Epithelial cell of proximal tubule (primary cell): Measurements from ENCODE around the gene RPN2. TPM values are rescaled to one million over a fixed set of nuclear protein-coding genes. Genes with fewer than 3 reads are reported as not detected.

Experiments used
- DNase-seq: peaks from one replicate; pipeline ENCODE4 v3.0.0-alpha.2; 2011; ENCODE audit warnings: low read depth
- H3K4me3 ChIP-seq: 2 replicates; pipeline ENCODE4 v1.5.1; 2011; ENCODE audit warnings: low read depth, mild to moderate bottlenecking, low read length
- total RNA-seq: library from RNA; depleted of rRNA; stranded (reverse); fragments of >200 nt; gene quantifications from 2 replicates; pipeline ENCODE4 v1.2.3, GENCODE V29; 2015
- TF ChIP-seq, protein P1 (sequence below): conservative IDR thresholded peaks from 2 replicates; pipeline ENCODE4 v1.5.1; 2012; ENCODE audit warnings: low read depth, mild to moderate bottlenecking, low read length

The RPN2 gene
- total RNA-seq, 1 donor from 2014 or later, result 165 TPM

DNA sequence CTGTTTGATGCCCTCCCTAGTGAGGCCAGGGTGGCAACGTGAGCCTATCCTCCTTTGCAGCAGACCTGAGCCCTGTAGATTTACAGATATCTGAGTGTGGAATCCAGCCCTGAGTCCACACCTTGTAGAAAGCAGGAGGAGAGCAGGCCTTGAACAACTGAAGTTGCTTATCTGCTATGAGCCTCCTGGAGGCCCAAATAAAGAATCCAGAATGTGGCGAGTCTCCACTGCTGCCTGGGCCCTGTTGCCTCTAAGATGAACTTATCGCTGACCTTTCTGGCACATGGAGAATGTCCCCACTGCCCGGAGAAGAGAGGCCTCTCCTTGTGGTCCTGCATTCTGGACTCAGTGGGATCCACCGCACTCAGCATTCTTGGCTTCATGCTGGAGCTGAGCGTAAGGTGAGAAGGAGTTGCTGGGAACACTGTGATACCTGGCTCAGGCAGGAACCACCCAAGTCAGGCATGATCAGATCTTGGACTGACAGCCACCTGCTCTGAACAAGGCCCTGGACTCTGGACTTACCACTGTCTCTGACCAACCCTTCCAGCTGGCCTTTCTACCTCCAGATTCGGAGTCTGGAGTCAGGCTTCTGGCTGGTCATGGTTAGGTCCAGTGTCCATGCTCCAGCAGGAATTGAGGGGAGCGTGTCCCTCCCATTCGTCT is 104.5 kb downstream of the RPN2 start:
- TF ChIP-seq, protein P1, sequence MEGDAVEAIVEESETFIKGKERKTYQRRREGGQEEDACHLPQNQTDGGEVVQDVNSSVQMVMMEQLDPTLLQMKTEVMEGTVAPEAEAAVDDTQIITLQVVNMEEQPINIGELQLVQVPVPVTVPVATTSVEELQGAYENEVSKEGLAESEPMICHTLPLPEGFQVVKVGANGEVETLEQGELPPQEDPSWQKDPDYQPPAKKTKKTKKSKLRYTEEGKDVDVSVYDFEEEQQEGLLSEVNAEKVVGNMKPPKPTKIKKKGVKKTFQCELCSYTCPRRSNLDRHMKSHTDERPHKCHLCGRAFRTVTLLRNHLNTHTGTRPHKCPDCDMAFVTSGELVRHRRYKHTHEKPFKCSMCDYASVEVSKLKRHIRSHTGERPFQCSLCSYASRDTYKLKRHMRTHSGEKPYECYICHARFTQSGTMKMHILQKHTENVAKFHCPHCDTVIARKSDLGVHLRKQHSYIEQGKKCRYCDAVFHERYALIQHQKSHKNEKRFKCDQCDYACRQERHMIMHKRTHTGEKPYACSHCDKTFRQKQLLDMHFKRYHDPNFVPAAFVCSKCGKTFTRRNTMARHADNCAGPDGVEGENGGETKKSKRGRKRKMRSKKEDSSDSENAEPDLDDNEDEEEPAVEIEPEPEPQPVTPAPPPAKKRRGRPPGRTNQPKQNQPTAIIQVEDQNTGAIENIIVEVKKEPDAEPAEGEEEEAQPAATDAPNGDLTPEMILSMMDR, result no peak
- no peak for DNase-seq

DNA sequence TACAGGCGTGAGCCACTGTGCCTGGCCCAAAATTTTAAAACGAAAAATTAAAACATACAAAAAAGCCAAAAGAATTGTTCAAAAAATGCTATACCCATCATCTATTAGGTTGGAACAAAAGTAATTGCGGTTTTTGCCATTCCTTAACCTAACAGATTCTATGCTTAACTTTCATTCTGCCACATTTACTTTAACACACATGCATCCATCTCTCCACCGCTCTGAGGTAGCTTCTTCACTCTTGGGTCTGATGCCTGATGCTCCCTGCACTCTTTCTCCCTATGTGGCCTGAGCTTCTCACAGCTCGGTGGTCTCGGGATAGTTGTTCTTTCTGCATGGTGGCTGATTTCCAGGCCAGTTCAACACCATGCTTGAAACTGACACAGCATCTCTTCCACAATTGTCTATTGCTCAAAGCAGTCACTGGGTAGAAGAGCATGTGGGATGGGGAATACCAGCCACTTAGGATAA is 105.6 kb downstream of the RPN2 start:
- TF ChIP-seq, protein P1, result no peak
- no peak for DNase-seq
- no peak overlapping the region for H3K4me3 ChIP-seq

More for the DNA sequence above, 104.5 kb downstream of the RPN2 start:
- H3K4me3 ChIP-seq, result no peak overlapping the region

DNA sequence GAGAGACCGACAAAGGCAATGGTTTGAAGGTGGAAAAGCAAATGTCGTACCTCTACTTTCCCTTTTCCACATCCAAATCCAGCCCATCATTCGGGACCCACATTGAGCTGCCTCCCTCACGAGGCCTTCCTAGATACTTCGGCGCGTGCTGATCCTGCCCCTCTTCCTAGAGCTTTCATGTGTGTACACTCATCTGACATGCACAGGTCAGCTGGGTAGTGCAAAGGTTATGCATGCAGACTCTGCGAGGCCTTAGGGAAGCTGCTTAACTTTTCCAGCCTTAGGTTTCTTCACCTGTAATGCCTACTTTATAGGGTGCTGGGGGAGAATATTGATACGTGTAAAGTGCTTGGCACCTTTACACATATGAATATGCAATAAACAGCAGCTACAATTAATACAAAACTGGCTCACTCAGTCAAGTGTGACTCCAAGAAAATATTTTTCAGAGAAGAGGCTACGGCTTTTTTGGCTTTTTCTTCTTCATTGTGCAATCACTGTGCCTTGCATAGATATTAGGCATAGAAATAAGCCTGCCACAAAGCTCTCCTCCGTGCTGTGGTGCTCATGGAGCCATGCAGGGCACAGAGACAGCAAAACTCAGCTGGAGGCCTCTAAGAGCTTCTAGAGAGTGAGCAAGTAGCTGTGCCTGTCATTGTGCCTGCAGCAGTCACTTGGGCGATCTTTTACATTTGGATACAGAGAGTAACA is 106.7 kb downstream of the RPN2 start:
- TF ChIP-seq, protein P1, result no peak
- H3K4me3 ChIP-seq, result no peak overlapping the region
- DNase-seq, result no peak

DNA sequence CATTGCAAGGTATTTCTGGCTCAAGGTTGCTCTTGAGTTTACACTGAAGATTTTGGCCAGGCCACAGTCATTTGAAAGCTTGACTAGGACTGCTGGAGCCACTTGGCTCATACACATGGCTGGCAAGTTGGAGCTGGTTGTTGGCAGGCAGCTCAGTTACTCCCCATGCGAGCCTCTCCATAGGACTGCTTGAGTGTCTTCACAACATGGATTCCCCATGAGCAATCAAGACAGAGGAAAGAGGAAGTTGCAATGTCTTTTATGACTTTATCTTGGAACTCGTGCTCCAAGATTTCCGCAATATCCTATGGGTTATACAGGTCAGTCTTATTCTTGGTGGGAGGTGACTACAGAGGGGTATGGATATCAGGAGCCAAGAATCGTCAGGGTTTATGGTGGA is 109.0 kb downstream of the RPN2 start:
- no peak for DNase-seq
- H3K4me3 ChIP-seq, result no peak overlapping the region

DNA sequence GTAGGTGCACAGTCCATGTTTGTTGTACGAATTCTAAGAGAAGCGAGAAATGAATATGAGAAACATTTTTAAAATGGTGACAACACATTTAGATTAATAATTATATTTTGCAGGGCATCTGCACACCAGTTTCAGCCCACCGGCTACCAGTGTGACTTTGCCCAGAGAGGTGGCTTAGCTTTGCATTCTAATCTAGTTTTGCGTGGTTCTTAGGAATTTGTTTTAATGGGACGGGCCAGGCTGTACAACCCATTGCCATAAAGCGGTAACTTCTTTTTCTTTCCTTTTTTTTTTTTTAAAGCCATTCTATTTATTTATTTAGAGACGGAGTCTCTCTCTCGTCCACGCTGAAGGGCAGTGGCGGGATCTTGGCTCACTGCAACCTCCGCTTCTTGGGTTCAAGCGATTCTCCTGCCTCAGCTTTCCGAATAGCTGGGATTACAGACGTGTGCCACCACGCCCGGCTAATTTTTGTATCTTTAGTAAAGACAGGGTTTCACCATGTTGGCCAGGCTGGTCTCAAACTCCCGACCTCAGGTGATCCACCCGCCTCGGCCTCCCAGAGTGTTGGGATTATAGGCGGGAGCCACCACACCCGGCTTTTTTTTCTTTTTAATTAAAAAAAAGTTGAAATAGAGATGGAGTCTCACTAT is 111.2 kb downstream of the RPN2 start:
- TF ChIP-seq, protein P1, result no peak
- DNase-seq, result no peak

More for the DNA sequence above, 109.0 kb downstream of the RPN2 start:
- TF ChIP-seq, protein P1, result no peak

More for the DNA sequence above, 111.2 kb downstream of the RPN2 start:
- H3K4me3 ChIP-seq, result peak overlapping the region; percentile 93

Other genes with a start within 250 kb of the RPN2 start
- 21.0 and 22.0 TPM in 2 replicates for gene SAMHD1, start 227.6 kb upstream of the RPN2 start, total RNA-seq
- gene RBL1, start 83.3 kb upstream of the RPN2 start, total RNA-seq, result 9.7 and 12.0 TPM in 2 replicates
- gene MROH8, start 218 bp downstream of the RPN2 start, total RNA-seq, result 0.43 and 1.2 TPM in 2 replicates
- gene GHRH, start 82.5 kb downstream of the RPN2 start, total RNA-seq, result not detected in 2 replicates
- 18.7 and 41.6 TPM in 2 replicates for gene MANBAL, start 110.3 kb downstream of the RPN2 start, total RNA-seq
- gene SRC, start 166.8 kb downstream of the RPN2 start, total RNA-seq, result 32.5 and 37.8 TPM in 2 replicates